GM06990 (cell line): ENCODE results near the gene EXOSC9.

Source experiments
- DNase-seq: peaks from one replicate; pipeline ENCODE4 v3.0.0-alpha.2; 2011; ENCODE audit not compliant: insufficient read length; ENCODE audit errors: extremely low read depth
- H3K27me3 ChIP-seq: replicated peaks from 2 replicates; pipeline ENCODE4 v1.6.0; 2011; ENCODE audit warnings: low read length; ENCODE audit not compliant: control insufficient read depth, insufficient read depth
- H3K36me3 ChIP-seq: 2 replicates; pipeline ENCODE4 v1.5.1; 2011; ENCODE audit warnings: low read length; ENCODE audit not compliant: control insufficient read depth, insufficient read depth
- H3K4me3 ChIP-seq: replicated peaks from 2 replicates; pipeline ENCODE4 v1.5.1; 2011; ENCODE audit warnings: low read depth, mild to moderate bottlenecking, control low read depth, low read length
- TF ChIP-seq, protein P1 (sequence below): IDR thresholded peaks from 2 replicates; pipeline ENCODE4 v1.5.1; 2011; ENCODE audit warnings: low read length, control low read depth, mild to moderate bottlenecking, inconsistent platforms; ENCODE audit not compliant: insufficient read depth, poor library complexity, severe bottlenecking

EXOSC9 gene

DNA sequence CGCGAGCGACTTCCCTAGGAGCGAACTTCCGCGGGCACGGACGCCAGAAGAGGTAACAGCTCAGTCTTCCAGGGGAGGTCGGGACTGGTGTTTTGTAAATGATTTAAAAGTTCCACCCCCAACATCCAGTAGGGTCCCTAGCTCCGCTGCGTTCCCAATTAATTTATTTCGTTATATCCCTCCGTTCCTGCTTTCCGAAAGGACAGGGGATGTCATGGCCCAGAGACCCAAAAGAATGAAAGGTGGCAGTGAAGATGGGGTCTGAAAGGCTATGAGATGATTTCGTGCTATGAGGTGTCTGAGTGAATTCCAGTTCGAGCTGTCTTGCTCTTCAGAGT, 35.8 kb upstream of the EXOSC9 start:
- DNase-seq: no peak
- peaks cover 2% of the 10 kb centered on the region for H3K27me3 ChIP-seq
- TF ChIP-seq, protein P1, sequence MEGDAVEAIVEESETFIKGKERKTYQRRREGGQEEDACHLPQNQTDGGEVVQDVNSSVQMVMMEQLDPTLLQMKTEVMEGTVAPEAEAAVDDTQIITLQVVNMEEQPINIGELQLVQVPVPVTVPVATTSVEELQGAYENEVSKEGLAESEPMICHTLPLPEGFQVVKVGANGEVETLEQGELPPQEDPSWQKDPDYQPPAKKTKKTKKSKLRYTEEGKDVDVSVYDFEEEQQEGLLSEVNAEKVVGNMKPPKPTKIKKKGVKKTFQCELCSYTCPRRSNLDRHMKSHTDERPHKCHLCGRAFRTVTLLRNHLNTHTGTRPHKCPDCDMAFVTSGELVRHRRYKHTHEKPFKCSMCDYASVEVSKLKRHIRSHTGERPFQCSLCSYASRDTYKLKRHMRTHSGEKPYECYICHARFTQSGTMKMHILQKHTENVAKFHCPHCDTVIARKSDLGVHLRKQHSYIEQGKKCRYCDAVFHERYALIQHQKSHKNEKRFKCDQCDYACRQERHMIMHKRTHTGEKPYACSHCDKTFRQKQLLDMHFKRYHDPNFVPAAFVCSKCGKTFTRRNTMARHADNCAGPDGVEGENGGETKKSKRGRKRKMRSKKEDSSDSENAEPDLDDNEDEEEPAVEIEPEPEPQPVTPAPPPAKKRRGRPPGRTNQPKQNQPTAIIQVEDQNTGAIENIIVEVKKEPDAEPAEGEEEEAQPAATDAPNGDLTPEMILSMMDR: no peak
- H3K4me3 ChIP-seq: peak overlapping the region; percentile 33; the same call in 1 of the 2 replicates
- H3K36me3 ChIP-seq: no peaks in the 10 kb centered on the region

DNA sequence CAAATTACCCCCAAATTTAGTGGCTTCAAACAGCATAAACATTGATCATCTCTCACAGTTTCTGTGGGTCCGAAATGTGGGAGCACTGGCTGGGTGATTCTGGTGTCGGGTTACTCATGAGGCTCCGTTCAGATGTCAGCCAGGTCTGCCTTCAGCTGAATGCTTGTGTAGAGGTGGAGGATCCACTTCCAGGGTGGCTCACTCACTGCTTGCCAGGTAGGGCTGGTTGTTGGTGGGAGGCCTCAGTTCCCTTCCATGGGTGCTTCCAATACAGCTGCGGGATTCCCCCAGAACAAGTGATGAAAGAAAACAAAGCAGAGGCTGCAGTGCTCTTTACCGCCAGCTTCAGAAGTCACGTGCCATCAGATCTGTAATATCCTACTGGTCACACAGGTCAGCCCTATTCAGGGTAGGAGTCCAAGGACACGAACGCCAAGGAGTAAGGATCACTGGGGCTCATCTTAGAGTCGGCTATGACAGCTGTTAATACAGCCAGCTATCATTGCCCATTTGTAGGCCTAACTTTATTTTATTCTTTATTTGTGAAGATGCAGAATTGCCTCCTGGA, 35.1 kb upstream of the EXOSC9 start:
- Histone ChIP-seq H3K4me3 (no peak overlapping the region), H3K36me3 (no peaks in the 10 kb centered on the region), H3K27me3 (peaks cover 2% of the 10 kb centered on the region)
- no peak for DNase-seq
- TF ChIP-seq, protein P1: no peak

DNA sequence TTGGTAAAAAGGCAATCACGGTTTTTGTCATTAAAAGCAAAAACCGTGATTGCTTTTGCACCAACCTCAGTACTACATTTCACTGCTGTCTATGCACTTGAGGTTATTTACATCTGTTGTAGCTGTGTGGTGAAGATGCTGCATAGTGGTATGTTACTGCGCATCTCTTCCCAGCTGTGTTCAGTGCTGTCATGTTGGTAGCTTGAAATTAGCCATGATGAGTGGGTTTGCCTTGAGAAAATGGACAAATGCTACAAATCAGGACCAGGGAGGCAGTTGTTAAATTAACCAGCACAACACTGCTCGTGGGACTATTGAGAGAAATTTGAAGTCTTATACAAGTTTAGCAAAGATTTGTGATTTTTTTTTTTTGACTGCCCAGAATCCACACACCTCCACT, 34.0 kb upstream of the EXOSC9 start:
- DNase-seq: no peak
- Histone ChIP-seq H3K4me3 (no peak overlapping the region), H3K36me3 (no peaks in the 10 kb centered on the region), H3K27me3 (peaks cover 2% of the 10 kb centered on the region)
- TF ChIP-seq, protein P1: no peak

DNA sequence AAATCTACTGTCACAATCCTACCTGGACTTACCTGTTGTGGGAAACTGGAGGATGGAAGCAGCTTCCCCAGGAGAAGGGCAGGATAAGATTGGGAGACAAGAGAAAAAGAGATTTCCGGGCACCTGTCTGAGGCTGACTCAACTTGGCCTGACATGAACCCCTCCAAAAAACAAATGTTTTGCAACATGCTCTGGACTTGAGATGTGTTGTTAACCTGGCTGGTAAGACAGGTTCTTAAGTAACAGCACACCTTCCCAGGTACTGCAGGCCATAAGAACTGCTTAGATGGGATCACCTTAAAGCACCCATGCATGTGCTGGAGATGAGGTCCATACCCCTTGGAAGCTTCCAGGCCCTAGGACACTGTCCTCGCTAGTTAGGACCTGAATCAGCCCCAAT, 31.8 kb upstream of the EXOSC9 start:
- DNase-seq: no peak
- peaks cover 2% of the 10 kb centered on the region for H3K27me3 ChIP-seq
- H3K4me3 ChIP-seq: no peak overlapping the region
- TF ChIP-seq, protein P1: no peak
- H3K36me3 ChIP-seq: no peaks in the 10 kb centered on the region

DNA sequence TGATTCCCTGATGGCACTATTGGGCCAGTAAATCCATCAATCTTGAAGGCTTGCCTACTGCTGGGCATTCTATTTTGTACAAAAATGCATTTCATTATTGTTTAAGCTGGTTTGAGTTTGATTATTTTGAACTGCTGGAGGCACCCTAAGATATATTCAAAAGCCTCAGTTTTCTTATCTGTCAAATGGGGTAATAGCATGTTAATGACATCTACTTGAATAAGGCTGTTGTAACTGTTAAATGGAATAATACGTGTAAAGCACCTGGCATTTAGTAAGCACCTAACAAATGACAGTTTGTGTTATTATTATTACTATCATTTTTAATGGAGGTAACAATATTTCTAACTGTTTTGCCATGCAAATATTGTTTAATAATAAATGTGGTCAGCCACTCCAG, 29.3 kb upstream of the EXOSC9 start:
- DNase-seq: no peak
- TF ChIP-seq, protein P1: no peak
- Histone ChIP-seq H3K27me3 (no peaks in the 10 kb centered on the region; the same call in none of the 2 replicates), H3K36me3 (no peaks in the 10 kb centered on the region), H3K4me3 (no peak overlapping the region)

DNA sequence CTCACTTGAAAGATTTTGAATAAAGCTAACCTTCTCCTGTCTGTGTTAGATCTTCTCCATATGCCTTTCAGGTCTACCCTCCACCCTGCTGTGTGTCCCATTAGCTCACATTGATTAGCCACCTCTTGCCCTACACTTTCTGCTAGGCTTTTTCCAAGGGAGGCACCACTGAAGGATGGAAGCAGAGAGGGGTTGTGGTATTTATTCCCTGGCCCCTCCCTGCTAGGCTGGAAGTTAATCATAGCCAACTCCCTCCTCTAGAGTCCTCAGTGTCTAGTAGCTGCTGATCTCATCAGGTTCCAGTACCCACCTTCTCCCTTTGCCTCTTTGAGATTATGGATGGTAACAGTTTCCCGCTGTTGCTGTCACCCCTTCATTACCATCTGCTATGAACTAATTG, 27.2 kb upstream of the EXOSC9 start:
- Histone ChIP-seq H3K27me3 (no peaks in the 10 kb centered on the region; the same call in 1 of the 2 replicates), H3K4me3 (no peak overlapping the region), H3K36me3 (no peaks in the 10 kb centered on the region)
- no peak for DNase-seq
- TF ChIP-seq, protein P1: no peak
